WTC11 (cell line): ENCODE results near the gene ZNF768. TPM values are rescaled to one million over a fixed set of nuclear protein-coding genes. Genes with fewer than 3 reads are reported as not detected.

Experiments used
- ATAC-seq: fragments of 200-7000 bp; cut with Tn5 transposase; 2 replicates; pipeline ENCODE4 v1.10.0; 2021; ENCODE audit warnings: mild to moderate bottlenecking, moderate library complexity
- CTCF ChIA-PET: fragments of 300-600 bp; sonication (Branson Sonifier 250); formaldehyde crosslinking; loops from one replicate; lab custom pipeline; 2021; ENCODE audit warnings: antibody characterized with exemption; lab: Charles Lee
- POLR2A ChIA-PET: fragments of 350-600 bp; sonication (Branson Sonifier 250); formaldehyde crosslinking; loops from one replicate; lab custom pipeline; 2021; ENCODE audit warnings: antibody characterized with exemption; lab: Charles Lee
- DNase-seq: peaks from one replicate; pipeline ENCODE4 v3.0.0; 2021; ENCODE audit warnings: low spot score
- H3K27ac Mint-ChIP-seq: 2 replicates; pipeline ENCODE4 v1.8.0; 2021; ENCODE audit warnings: mixed read lengths
- H3K27me3 Mint-ChIP-seq: 2 replicates; pipeline ENCODE4 v1.8.0; 2021; ENCODE audit warnings: low read depth, mild to moderate bottlenecking, moderate library complexity, mixed read lengths
- H3K36me3 Mint-ChIP-seq: 2 replicates; pipeline ENCODE4 v1.8.0; 2021; ENCODE audit warnings: mixed read lengths
- H3K4me1 Mint-ChIP-seq: 2 replicates; pipeline ENCODE4 v1.8.0; 2022; ENCODE audit warnings: mixed read lengths
- H3K4me3 Mint-ChIP-seq: 2 replicates; pipeline ENCODE4 v1.8.0; 2021; ENCODE audit warnings: mild to moderate bottlenecking, moderate library complexity, mixed read lengths
- H3K9me3 Mint-ChIP-seq: 2 replicates; pipeline ENCODE4 v1.8.0; 2021; ENCODE audit warnings: mixed read lengths
- FOXP1 ChIP-seq: sonication (generic); formaldehyde crosslinking; IDR thresholded peaks from 2 replicates; pipeline ENCODE4 v1.8.0; 2022; ENCODE audit warnings: missing genetic modification reagents, mild to moderate bottlenecking, moderate library complexity, borderline replicate concordance
- HMGA2 ChIP-seq: fragments of 250-450 bp; sonication (Bioruptor Pico); IDR thresholded peaks from 2 replicates; pipeline ENCODE4 v1.4.0; 2021; ENCODE audit warnings: mild to moderate bottlenecking, moderate library complexity
- IRF2 ChIP-seq: sonication (generic); formaldehyde crosslinking; IDR thresholded peaks from 2 replicates; pipeline ENCODE4 v1.8.0; 2022; ENCODE audit warnings: low read depth, missing genetic modification reagents, borderline replicate concordance
- NR1H2 ChIP-seq: sonication (generic); formaldehyde crosslinking; IDR thresholded peaks from 2 replicates; pipeline ENCODE4 v1.9.0; 2021; ENCODE audit warnings: mild to moderate bottlenecking, moderate library complexity, missing genetic modification reagents
- SMAD4 ChIP-seq: sonication (generic); formaldehyde crosslinking; IDR thresholded peaks from 2 replicates; pipeline ENCODE4 v1.8.0; 2022; ENCODE audit warnings: mild to moderate bottlenecking, missing genetic modification reagents
- SP1 ChIP-seq: sonication (generic); formaldehyde crosslinking; conservative IDR thresholded peaks from 2 replicates; pipeline ENCODE4 v1.8.1; 2022; ENCODE audit warnings: missing genetic modification reagents
- TEAD4 ChIP-seq: sonication (generic); formaldehyde crosslinking; IDR thresholded peaks from 2 replicates; pipeline ENCODE4 v1.8.0; 2022; ENCODE audit warnings: mild to moderate bottlenecking, missing genetic modification reagents
- total RNA-seq: library from RNA; stranded (reverse); gene quantifications from 3 replicates; pipeline ENCODE4 v1.2.3, GENCODE V29; 2021
- TF ChIP-seq, protein P1 (sequence below): fragments of 250-450 bp; sonication (Bioruptor Pico); IDR thresholded peaks from 2 replicates; pipeline ENCODE4 v1.9.0; 2021; ENCODE audit warnings: mild to moderate bottlenecking
- TF ChIP-seq, protein P2 (sequence below): sonication (generic); formaldehyde crosslinking; IDR thresholded peaks from 2 replicates; pipeline ENCODE4 v1.8.1; 2023; ENCODE audit warnings: mild to moderate bottlenecking, missing genetic modification reagents
- TF ChIP-seq, protein P3 (sequence below): sonication (generic); formaldehyde crosslinking; IDR thresholded peaks from 2 replicates; pipeline ENCODE4 v1.8.0; 2023; ENCODE audit warnings: mild to moderate bottlenecking, missing genetic modification reagents
- TF ChIP-seq, protein P4 (sequence below): sonication (generic); formaldehyde crosslinking; conservative IDR thresholded peaks from 2 replicates; pipeline ENCODE4 v1.8.1; 2022; ENCODE audit warnings: mild to moderate bottlenecking, missing genetic modification reagents
- TF ChIP-seq, protein P5 (sequence below): sonication (generic); formaldehyde crosslinking; IDR thresholded peaks from 2 replicates; pipeline ENCODE4 v1.8.1; 2022; ENCODE audit warnings: mild to moderate bottlenecking, moderate library complexity, missing genetic modification reagents
- TF ChIP-seq, protein P6 (sequence below): sonication (generic); formaldehyde crosslinking; IDR thresholded peaks from 2 replicates; pipeline ENCODE4 v1.8.1; 2022; ENCODE audit warnings: low read depth, mild to moderate bottlenecking, moderate library complexity, missing genetic modification reagents, borderline replicate concordance
- TF ChIP-seq, protein P7 (sequence below): sonication (generic); formaldehyde crosslinking; IDR thresholded peaks from 2 replicates; pipeline ENCODE4 v1.8.0; 2022; ENCODE audit warnings: mild to moderate bottlenecking, missing genetic modification reagents

The ZNF768 gene
- total RNA-seq, 1 experiment from 2014 or later: 35.9 TPM

DNA sequence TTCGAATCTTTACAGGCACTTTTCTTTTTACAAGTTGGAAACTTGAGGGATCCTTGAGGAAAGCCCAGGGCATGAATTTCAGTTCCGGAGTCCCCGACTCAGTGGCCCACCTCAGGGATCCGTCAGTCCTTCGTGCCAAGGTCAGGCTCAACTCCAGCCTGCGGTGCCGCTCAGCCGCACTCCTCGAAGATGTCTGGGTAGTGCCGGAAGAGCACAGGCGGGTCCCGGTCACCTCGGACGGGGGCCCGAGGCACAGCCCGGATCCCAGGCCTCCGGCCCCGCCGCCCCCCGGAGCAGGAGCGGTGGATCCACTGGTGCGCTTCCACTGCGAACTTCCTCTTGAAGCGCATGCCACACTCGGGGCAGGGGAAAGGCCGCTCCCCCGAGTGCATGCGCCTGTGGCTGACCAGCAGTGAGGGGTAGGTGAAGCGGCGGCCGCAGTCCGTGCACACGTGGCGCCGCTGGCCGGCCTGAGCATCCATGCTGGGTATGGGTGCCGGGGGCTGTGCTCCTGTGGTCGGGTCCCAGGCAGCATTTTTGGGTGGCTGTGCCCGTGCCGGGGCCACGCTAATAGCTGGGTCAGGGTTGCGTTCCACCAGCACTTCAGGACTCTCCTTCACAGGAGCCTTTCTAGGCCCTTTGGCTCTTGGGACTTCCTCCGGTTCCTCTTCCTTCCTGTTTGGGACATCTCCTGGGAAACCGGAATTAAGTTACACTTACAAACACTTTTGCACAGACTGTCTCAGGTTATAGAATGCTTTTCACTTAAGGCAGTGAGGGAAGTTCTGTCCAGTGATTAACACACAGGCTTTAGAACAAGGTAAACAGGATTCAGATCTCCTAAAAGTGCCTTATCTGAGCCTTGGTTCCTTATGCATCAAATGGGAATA, 43.6 kb upstream of the ZNF768 start (continued):
- TF ChIP-seq, protein P1, sequence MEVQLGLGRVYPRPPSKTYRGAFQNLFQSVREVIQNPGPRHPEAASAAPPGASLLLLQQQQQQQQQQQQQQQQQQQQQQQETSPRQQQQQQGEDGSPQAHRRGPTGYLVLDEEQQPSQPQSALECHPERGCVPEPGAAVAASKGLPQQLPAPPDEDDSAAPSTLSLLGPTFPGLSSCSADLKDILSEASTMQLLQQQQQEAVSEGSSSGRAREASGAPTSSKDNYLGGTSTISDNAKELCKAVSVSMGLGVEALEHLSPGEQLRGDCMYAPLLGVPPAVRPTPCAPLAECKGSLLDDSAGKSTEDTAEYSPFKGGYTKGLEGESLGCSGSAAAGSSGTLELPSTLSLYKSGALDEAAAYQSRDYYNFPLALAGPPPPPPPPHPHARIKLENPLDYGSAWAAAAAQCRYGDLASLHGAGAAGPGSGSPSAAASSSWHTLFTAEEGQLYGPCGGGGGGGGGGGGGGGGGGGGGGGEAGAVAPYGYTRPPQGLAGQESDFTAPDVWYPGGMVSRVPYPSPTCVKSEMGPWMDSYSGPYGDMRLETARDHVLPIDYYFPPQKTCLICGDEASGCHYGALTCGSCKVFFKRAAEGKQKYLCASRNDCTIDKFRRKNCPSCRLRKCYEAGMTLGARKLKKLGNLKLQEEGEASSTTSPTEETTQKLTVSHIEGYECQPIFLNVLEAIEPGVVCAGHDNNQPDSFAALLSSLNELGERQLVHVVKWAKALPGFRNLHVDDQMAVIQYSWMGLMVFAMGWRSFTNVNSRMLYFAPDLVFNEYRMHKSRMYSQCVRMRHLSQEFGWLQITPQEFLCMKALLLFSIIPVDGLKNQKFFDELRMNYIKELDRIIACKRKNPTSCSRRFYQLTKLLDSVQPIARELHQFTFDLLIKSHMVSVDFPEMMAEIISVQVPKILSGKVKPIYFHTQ (CRISPR knock-in tag): no peak

DNA sequence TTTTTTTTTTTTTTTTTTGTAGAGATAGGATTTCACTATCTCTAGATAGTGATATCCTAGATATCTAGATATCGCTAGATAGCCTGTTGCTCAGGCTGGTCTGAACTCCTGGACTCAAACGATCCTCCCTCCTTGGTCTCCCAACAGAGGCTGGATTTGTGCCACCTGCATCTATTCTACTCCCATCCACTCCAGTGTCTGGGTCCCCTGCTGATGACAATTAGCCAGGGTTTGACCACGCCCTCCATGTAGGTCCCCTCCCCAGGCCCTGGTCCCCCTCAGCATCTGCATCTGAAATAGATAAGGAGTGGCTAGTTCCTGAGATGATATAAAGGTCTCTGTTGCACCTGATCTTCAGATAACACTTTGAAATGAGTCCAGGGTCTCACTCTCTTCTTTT, 42.9 kb upstream of the ZNF768 start:
- no peak for ATAC-seq
- no peak for DNase-seq
- Mint-ChIP-seq H3K9me3 (no peaks in the 10 kb centered on the region), H3K27ac (no peak overlapping the region), H3K4me3 (no peak overlapping the region), H3K36me3 (no peaks in the 10 kb centered on the region), H3K4me1 (peaks cover 15% of the 10 kb centered on the region), H3K27me3 (peaks cover 4% of the 10 kb centered on the region; the same call in 1 of the 2 replicates)
- ChIA-PET CTCF (interaction anchor here (0.7 kb wide), 1 partner anchor 11 kb away, joined by 3 read pairs; the partner anchor contains the start of gene ZNF764), POLR2A (no interaction called here)
- TF ChIP-seq HMGA2 (CRISPR knock-in tag) (no peak), IRF2 (CRISPR knock-in tag) (no peak), SMAD4 (CRISPR knock-in tag) (no peak), SP1 (CRISPR knock-in tag) (no peak)
- TF ChIP-seq, protein P2, sequence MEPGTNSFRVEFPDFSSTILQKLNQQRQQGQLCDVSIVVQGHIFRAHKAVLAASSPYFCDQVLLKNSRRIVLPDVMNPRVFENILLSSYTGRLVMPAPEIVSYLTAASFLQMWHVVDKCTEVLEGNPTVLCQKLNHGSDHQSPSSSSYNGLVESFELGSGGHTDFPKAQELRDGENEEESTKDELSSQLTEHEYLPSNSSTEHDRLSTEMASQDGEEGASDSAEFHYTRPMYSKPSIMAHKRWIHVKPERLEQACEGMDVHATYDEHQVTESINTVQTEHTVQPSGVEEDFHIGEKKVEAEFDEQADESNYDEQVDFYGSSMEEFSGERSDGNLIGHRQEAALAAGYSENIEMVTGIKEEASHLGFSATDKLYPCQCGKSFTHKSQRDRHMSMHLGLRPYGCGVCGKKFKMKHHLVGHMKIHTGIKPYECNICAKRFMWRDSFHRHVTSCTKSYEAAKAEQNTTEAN (CRISPR knock-in tag): no peak
- TF ChIP-seq, protein P3, sequence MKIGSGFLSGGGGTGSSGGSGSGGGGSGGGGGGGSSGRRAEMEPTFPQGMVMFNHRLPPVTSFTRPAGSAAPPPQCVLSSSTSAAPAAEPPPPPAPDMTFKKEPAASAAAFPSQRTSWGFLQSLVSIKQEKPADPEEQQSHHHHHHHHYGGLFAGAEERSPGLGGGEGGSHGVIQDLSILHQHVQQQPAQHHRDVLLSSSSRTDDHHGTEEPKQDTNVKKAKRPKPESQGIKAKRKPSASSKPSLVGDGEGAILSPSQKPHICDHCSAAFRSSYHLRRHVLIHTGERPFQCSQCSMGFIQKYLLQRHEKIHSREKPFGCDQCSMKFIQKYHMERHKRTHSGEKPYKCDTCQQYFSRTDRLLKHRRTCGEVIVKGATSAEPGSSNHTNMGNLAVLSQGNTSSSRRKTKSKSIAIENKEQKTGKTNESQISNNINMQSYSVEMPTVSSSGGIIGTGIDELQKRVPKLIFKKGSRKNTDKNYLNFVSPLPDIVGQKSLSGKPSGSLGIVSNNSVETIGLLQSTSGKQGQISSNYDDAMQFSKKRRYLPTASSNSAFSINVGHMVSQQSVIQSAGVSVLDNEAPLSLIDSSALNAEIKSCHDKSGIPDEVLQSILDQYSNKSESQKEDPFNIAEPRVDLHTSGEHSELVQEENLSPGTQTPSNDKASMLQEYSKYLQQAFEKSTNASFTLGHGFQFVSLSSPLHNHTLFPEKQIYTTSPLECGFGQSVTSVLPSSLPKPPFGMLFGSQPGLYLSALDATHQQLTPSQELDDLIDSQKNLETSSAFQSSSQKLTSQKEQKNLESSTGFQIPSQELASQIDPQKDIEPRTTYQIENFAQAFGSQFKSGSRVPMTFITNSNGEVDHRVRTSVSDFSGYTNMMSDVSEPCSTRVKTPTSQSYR: no peak
- TF ChIP-seq, protein P4, sequence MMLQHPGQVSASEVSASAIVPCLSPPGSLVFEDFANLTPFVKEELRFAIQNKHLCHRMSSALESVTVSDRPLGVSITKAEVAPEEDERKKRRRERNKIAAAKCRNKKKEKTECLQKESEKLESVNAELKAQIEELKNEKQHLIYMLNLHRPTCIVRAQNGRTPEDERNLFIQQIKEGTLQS (CRISPR knock-in tag): no peak
- TF ChIP-seq, all 79 proteins: peak for 0

DNA sequence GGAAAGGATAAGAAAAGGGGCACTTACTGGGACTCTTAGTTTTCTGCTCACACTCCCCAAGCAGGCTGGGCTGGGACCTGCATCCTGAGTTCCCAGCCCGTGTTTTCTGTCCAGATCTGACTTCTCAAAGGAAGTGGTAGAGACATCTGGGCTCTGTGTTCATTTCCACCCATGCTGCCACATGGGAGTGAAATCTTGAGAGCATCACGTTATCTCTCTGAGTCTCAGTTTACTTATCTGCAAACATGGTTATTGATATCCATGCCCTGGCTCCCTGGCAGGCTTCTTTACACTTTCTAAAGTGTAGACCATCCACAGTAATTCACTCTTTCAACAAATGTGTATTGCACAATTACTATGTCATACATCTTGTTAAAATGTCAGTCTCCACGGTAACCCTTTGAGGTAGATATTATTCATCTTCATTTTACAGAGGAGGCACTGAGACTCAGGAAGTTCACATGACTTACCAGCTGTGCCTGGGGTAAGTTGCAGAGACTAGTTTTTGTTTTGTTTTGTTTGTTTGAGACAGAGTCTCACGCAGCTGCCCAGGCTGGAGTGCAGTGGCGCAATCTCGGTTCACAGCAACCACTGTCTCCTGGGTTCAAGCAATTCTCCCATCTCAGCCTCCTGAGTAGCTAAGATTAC, 41.7 kb upstream of the ZNF768 start:
- H3K4me3 Mint-ChIP-seq: no peak overlapping the region
- H3K36me3 Mint-ChIP-seq: no peaks in the 10 kb centered on the region
- no peak for TF ChIP-seq NR1H2 (CRISPR knock-in tag)
- TF ChIP-seq, protein P5, sequence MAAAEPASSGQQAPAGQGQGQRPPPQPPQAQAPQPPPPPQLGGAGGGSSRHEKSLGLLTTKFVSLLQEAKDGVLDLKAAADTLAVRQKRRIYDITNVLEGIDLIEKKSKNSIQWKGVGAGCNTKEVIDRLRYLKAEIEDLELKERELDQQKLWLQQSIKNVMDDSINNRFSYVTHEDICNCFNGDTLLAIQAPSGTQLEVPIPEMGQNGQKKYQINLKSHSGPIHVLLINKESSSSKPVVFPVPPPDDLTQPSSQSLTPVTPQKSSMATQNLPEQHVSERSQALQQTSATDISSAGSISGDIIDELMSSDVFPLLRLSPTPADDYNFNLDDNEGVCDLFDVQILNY (CRISPR knock-in tag): no peak
- no peak for TF ChIP-seq TEAD4 (CRISPR knock-in tag)
- TF ChIP-seq, protein P4 (CRISPR knock-in tag): no peak
- TF ChIP-seq, protein P6, sequence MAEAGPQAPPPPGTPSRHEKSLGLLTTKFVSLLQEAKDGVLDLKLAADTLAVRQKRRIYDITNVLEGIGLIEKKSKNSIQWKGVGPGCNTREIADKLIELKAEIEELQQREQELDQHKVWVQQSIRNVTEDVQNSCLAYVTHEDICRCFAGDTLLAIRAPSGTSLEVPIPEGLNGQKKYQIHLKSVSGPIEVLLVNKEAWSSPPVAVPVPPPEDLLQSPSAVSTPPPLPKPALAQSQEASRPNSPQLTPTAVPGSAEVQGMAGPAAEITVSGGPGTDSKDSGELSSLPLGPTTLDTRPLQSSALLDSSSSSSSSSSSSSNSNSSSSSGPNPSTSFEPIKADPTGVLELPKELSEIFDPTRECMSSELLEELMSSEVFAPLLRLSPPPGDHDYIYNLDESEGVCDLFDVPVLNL (CRISPR knock-in tag): no peak
- no peak for TF ChIP-seq FOXP1 (CRISPR knock-in tag)
- TF ChIP-seq, protein P7, sequence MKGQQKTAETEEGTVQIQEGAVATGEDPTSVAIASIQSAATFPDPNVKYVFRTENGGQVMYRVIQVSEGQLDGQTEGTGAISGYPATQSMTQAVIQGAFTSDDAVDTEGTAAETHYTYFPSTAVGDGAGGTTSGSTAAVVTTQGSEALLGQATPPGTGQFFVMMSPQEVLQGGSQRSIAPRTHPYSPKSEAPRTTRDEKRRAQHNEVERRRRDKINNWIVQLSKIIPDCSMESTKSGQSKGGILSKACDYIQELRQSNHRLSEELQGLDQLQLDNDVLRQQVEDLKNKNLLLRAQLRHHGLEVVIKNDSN (CRISPR knock-in tag): no peak
- H3K9me3 Mint-ChIP-seq: no peaks in the 10 kb centered on the region
- peaks cover 4% of the 10 kb centered on the region; the same call in 1 of the 2 replicates for H3K27me3 Mint-ChIP-seq
- H3K27ac Mint-ChIP-seq: no peak overlapping the region
- DNase-seq (no peak), ATAC-seq (no peak)
- ChIA-PET POLR2A (interaction anchor here (0.7 kb wide), 1 partner anchor 70 kb away, joined by 4 read pairs; no protein-coding TSS in a partner anchor), CTCF (interaction anchor here (1.1 kb wide), 1 partner anchor 33 kb away, joined by 3 read pairs; no protein-coding TSS in a partner anchor)
- peaks cover 15% of the 10 kb centered on the region for H3K4me1 Mint-ChIP-seq
